HG03196 (cell line): Measurements from ENCODE around the gene CYP4V2.
"Not testable (repeated sequence)": the region's sequence is repeated elsewhere in the genome, so short reads cannot be mapped to it uniquely, and the experiment has no call there.

ENCODE experiments used
- ATAC-seq: cut with Tn5 transposase; IDR thresholded peaks from one replicate; pipeline ENCODE4 v1.9.1; 2021; ENCODE audit not compliant: unreplicated experiment

Gene CYP4V2

GRCh38 chr4:186227744-186228513 lies 36.6 kb downstream of the CYP4V2 start:
- no peak for ATAC-seq

GRCh38 chr4:186228514-186228894 lies 37.1 kb downstream of the CYP4V2 start:
- no peak for ATAC-seq

- no peak for ATAC-seq
These were observed 43.0 kb downstream of the CYP4V2 start for GRCh38 chr4:186234367-186234766.

- no peak for ATAC-seq
These were observed 44.8 kb downstream of the CYP4V2 start for GRCh38 chr4:186236126-186236525.

GRCh38 chr4:186240452-186240847 lies 49.1 kb downstream of the CYP4V2 start:
- ATAC-seq = no peak

- no peak for ATAC-seq
These were observed 49.6 kb downstream of the CYP4V2 start for GRCh38 chr4:186240848-186241491.

- ATAC-seq = no peak
These were observed 50.2 kb downstream of the CYP4V2 start for GRCh38 chr4:186241616-186242015.

- not testable (repeated sequence) for ATAC-seq
These were observed 50.7 kb downstream of the CYP4V2 start for GRCh38 chr4:186242031-186242430.

- ATAC-seq = no peak
These were observed 52.0 kb downstream of the CYP4V2 start for GRCh38 chr4:186243331-186243730.

- ATAC-seq = no peak
These were observed 53.5 kb downstream of the CYP4V2 start for GRCh38 chr4:186244835-186245234.

- ATAC-seq = not testable (repeated sequence)
These were observed 55.8 kb downstream of the CYP4V2 start for GRCh38 chr4:186247062-186247752.

- no peak for ATAC-seq
These were observed 57.3 kb downstream of the CYP4V2 start for GRCh38 chr4:186248643-186249042.

GRCh38 chr4:186249785-186250754 lies 58.7 kb downstream of the CYP4V2 start:
- ATAC-seq = no peak

GRCh38 chr4:186250760-186251159 lies 59.4 kb downstream of the CYP4V2 start:
- ATAC-seq = no peak

- ATAC-seq = no peak
These were observed 63.8 kb downstream of the CYP4V2 start for GRCh38 chr4:186255122-186255521.

- no peak for ATAC-seq
These were observed 66.9 kb downstream of the CYP4V2 start for GRCh38 chr4:186258216-186258811.

- no peak for ATAC-seq
These were observed 68.7 kb downstream of the CYP4V2 start for GRCh38 chr4:186260117-186260503.
